ENCODE data around the gene OPHN1.

GRCh38 chrX:68383540-68383939, 49.8 kb downstream of the OPHN1 start:
- TF ChIP-seq CTCF (IDR thresholded peaks at IDR 0.05) (no peak), POLR2A (IDR thresholded peaks at IDR 0.05) (no peak)
